HG03565 (cell line): ENCODE measurements around the gene CYB5R4.

ENCODE experiments used
- ATAC-seq: cut with Tn5 transposase; IDR thresholded peaks from one replicate; pipeline ENCODE4 v1.9.1; 2021; ENCODE audit warnings: mild to moderate bottlenecking, moderate library complexity; ENCODE audit not compliant: unreplicated experiment

The CYB5R4 gene

DNA sequence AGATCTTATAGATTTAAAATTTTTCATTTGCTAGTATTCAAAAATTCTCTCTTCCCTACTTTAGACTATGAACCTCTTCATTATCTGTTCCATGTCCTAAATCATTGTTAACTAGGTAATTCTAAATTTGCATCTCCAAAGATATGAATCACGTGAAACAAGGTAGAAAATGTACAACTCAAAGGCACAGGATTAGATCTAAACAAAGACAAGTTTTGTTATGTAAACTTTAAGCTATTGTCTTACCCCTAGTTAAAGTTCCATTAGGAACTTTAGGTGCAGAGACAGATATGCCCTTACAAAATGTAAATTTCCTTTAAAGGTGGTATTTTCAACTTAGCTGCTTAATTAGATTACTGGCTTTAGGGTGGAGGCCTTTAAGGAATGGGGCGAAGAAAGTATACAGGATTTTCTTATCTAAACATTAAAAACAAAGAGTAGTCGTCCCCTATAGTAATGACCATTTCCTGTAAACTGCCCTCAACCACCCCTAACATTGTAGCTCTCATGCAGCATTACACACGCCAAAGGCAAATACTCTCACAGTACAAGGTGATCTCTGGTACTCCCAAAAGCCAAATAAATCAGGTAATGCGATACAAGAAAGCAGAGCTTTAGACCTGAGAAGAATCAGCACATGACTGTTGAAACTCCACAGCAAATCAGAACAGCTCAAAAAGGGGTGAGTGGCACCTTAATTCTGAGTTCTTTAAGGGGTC lies 116.7 kb downstream of the CYB5R4 start:
- ATAC-seq: no peak

DNA sequence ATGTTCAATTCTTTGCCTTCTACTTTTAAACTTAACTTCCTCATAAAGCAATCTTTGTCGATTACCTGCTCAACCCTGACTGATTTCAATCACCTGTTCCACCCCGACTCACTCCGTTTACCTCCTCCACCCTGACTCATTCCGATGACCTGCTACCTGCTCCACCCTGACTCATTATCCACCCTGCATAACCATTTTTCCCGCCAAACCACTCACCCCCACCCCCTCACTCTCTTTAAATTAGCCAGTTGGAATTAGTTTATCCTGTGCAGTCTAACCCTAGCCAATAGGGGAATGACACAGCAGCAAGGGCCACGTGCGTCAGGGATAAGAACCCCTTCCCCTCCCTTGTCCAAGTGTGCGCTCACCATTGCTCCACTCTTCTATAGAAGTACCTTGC lies 117.4 kb downstream of the CYB5R4 start:
- no peak for ATAC-seq

DNA sequence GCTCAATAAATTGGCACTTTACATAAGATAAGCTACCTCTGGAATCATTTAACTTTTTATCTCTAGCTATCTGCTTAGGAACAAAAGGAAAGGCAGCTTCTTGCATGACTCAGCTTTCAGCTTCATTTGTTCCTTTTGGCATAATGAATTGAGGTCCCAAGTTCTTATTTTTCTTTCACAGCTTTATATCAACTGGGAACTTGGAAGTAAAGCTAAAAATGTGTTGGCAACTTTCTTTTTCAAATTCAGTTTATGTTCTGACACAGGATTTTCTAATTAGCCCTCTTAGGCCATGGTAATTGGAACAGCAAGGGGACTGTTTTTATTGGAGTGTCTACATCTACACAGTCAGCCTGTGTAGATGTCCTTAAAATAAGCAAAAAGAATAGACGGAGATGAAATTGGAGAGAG lies 118.8 kb downstream of the CYB5R4 start:
- no peak for ATAC-seq

DNA sequence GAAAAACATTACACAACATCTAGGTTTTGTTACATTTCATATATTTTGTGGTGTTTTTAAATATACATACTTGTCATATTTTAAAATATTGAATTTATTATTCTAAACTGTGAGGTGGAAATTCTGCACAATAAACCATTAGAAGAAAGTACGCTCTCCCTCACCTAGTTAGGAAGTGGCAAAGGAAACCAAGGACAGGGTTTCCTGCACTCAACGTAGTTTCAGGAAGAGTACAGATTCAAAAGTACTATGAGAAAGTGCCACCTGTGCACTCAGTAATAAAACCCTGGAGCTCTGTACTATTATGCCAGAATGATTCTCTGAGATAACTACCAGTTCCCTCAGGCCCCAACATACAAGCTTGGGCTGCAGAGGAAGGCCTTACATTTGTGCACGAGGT lies 119.5 kb downstream of the CYB5R4 start:
- ATAC-seq: no peak

GRCh38 chr6:83984411-83984810 lies 124.9 kb downstream of the CYB5R4 start:
- ATAC-seq: no peak

DNA sequence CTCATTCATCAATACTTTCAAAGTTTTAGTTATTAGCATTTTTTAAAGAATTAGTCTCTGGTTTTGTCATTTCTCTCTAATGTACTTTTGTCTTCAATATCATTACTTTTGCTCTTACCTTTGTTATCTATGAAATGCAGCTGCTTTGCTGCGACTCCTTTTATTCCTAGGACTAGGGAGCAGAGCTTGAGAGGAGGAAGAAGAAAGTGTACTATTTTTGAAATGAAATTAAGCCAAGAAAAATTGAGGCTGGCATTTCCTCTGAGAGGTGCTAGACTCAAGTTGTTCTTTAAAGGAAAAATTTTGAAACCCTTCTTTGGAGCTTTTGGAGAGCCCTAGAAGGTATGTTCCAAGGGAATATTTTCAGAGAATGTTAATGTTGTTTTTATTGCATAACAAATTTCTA lies 125.8 kb downstream of the CYB5R4 start:
- no peak for ATAC-seq

- ATAC-seq: no peak
These were observed 126.2 kb downstream of the CYB5R4 start for GRCh38 chr6:83985715-83986114.

DNA sequence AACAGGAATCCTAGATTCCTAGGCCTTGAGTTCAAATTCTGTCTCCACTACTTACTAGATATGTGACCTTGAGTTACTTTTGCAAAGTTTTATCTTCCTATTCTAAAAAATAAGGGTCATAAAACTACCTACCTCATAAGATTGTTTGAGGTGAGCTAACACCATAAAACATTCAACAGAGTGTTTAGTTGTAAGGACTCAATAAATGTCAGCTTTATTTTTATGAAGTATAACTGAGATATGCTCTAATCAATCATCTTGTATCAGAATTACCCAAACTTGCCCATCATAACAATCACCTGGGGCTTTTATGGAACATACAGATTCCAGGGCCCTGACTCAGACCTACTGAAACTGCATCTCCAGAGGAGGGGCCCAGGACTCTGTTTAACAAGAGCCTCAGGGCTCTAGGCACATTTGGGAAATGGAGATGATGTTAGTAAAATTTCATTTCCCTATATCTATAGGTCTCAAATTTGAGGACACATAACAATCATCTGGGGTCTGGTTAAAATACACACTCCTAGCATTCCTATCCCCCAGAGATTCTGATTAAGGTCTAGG lies 138.6 kb downstream of the CYB5R4 start:
- ATAC-seq: no peak

GRCh38 chr6:84001119-84001518 lies 141.6 kb downstream of the CYB5R4 start:
- ATAC-seq: no peak

DNA sequence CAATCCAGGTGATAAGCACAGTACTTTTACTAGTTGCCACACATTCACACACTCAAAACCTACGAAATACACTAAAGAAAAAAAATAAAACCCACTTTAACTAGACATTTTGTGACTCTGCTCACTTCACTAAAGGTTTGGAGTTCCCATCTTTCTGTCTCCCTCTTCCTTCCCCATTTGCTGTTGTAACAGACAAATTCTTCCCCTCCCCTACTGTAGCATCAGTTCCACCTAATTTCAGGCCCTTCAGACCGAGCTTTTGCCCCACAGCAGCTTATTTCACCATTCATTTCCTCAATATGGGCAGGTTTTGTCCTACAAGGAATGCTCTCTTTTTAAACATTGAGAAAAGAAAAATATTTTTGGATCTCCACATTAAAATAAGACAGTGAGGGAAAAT lies 142.7 kb downstream of the CYB5R4 start:
- no peak for ATAC-seq

DNA sequence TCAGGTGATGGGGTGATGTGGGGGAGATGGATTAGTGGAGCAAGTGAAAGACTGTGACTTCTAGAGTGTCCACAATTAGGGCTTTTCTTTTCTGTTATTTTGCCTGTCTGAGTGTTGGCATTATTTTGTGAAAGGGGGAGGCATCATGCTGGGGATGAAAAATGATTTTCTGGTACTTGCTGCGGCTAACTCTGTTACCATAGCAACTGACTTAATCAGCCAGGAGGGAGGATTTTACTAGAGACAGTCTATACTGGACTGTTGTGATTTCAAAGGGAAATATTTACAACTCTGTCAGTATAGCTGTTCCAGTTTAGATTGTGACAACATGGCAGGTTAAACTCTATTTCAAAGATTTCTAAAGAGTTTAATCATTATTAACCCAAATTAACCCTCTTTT lies 143.6 kb downstream of the CYB5R4 start:
- ATAC-seq: no peak

- ATAC-seq: no peak
These were observed 144.2 kb downstream of the CYB5R4 start for GRCh38 chr6:84003654-84004053.

DNA sequence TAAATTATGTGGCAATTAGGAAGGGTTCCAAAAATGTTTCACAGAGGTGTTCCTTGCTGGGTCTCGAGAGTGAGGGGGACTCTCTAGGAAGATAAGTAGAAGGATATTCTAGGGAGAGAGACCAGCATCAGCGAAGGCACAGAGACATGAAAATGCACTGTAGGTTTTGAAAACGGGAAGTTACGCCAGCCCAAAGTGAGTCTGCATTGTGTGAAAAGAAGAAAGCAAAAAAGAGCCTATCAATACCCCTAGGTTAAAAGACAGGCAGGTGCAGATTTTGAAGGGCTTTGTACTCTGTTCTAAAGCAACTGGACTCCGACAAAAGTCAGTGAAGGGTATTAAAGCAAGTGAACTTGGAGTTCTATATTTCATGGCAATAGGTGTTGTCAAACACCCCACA lies 148.4 kb downstream of the CYB5R4 start:
- no peak for ATAC-seq

DNA sequence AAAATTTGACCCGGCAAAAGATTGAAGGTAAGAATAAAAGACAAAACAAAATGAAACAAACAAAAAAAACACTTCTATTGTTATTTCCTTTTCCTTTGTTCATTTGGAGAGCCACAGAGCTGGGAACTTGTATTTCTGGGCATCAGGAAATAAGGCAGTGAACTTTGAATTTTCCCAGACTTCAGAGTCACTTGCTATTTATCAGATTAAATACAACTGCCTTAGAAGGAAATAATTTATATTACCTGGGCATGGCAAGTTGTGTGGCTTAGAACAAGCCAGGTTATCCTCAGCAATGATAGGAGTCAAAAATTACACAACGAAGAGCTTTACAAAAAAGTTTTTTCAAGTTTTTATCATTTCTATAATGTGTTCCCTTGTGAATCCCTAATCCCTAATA lies 153.9 kb downstream of the CYB5R4 start:
- ATAC-seq: no peak

DNA sequence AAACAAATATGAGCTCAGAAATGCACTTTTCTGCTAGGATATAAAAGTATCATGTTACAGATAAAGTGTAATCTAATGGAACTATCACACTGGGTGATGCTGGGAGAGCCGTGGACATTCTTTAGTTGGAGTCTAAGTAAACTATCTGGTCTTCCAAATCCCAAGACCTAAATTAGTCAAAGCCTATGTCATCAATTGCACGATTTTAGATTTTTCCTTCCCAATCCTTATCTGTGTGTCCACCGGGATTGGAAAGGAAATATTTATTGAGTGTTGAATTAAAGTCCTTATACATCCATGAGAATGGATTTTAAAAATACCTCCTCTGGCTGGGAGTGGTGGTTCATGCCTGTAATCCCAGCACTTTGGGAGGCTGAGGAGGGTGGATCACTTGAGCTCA lies 154.4 kb downstream of the CYB5R4 start:
- ATAC-seq: no peak

DNA sequence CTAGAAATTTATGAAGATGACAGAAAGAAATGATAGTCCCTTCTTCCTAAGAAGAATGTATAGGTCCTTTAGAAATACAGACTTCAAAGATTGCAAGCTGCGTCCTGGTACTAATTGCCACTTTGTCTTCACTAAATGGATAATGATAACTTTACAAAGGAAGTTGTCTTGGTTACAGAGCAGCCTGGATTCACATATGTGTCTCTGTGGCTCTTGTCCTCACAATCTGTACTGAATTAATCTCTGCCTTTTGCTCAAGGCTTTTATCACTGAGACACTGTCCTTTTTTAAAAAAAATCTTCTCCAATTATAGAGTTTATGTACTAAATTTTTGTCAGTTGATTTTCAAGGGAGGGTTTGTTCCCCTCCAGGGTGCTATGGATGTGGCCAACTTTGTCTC lies 156.5 kb downstream of the CYB5R4 start:
- no peak for ATAC-seq
